Non-pigmented ciliary epithelial cell (primary cell): ENCODE data around the gene ALLC.
"Not testable (repeated sequence)": the region's sequence is repeated elsewhere in the genome, so short reads cannot be mapped to it uniquely, and the experiment has no call there.

Experiments
- DNase-seq: peaks from one replicate; pipeline ENCODE4 v3.0.0-alpha.2; 2010; ENCODE audit warnings: low read depth

Gene ALLC

DNA sequence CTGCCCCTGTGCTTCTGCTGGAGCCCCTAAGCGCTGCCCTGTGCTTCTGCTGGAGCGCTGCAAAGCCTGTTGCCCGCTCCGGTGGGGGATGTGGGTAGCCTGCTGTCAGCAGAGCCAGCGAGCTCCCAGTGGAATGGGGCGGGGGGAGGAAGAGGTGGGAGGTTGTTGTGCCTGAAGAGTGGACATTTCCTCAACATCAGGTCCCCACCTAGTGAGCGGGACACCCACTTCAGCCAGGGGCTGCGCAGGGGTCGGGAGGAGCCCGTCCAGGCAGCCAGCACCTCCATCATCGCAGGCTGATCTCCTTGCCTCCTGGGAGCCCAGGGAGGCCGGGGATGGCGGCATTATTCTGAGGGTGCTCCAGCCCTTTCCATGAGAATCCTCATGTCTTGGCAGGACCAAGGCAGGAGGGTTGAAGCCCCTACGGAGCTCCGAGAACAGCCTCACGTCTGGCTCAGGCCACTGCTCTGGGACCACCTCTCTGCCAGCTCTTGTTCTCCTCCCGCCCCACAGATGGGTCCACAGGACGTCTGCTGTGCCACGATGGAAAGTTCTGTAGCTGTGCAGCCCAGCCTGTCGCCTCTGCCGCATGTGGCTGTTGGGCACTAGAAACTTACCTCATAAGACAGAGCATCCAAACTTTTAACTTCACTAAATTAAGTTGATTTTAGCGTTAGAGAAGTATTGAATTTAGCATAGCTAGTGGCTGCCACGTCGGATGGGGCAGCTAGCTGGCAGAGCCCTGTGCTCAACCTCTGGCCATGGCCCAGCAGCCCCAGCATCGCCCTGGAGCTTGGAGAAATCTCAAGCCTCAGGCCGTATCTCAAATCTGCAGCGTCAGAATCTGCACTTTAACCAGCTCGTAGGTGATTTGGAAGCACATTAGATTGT is 1.9 kb upstream of the ALLC start:
- no peak for DNase-seq

DNA sequence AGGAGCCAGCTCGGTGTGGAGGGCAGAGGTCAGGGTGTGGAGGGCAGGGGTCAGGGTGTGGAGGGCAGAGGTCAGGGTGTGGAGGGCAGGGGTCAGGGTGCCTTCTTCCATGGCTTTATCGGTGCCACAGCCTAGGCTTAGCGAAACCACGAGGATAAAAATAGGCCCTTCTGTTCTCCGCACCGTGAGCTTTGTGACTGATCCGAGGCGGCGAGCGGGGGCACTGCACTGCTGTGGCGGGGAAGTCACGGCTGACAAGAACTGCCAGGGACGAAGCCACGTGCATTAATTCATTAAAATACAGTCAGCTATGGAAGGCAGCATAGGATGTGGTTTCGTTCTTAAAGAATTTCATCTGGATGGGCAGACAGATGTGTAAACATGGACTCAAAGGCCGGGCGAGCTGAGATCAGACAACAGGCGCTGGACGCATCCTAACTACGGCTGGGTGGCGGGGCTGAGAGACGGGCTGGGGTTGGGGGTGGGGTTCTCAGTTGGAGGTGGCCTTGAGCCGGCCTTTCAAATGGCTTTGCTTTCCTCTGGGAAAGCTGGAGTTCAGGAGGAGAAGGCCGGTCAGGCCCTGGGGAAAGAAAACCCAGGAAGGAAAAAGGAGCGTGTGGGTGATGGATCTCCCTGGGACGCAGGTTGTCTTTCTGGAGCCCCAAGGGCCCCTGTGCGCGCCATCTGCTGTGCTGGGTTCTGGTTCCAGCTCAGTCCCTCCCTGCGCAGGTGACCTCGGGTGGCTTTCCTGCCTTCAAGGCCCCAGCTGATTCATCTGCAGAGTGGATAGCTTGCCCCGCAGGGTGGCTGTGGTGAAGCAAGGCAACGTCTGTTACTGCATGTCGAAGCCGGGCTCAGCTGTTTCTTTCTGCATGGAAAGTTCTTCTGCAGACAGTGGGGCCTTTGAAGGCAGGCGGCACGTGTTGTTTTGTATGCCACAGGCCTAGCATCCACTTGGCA is 958 bp upstream of the ALLC start:
- no peak for DNase-seq

DNA sequence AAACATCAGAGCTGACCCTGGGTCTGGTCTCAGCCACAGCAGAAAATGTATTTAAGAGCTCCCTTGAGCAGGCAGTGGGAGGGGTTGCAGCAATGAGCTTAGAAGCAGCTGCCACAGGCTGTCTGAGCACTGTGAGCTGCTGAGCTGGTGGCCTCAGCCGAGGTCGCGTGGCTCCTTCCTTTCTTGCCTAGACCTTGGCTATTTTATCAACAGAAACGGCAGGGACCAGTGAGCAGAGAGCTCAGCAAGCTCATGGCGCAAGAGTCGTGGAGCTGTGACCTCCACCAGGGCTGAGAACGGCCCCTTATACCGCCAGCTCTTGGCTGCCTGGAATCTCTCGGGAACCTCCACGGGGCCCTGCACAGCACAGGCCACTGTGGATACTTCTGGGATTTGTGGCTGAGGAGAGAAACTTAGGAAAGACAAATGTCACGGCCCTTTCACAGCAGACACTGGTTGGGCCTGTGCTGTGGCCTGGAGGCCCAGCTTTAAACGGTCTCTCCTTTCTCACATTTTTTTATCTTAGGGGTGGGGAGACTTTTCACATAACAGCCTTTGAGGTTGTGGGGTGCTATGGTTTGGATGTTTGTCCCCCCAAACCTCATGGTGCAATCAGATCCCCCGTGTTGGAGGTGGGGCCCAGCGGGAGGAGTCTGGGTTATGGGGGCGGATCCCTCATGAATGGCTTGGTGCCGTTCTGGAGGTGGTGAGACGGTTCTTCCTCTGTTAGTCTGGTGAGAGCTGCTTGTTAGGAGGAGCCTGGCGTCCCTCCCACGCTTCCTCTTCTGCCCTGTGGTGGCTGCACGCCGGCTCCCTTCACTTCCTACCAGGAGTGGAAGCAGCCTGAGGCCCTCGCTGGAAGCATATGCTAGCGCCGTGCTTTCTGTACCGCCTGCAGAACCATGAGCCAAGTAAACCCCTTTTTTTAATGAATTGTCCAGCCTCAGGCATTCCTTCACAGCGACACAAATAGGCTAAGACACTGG is 1.7 kb downstream of the ALLC start:
- no peak for DNase-seq

DNA sequence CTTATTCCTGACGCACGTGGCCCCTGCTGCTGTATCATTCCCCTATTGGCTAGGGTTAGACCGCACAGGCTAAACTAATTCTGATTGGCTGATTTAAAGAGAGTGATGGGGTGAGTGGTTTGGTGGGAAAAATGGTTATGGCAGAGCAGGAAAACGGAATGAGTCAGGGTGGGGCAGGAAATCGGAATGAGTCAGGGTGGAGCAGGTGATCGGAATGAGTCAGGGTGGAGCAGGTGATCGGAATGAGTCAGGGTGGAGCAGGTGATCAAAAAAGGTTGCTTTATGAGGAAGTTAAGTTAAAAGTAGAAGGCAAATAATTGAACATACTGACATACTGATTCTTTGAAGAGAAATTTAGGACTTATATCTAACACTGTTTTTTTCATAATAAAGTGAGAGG is 2.6 kb downstream of the ALLC start:
- not testable (repeated sequence) for DNase-seq

DNA sequence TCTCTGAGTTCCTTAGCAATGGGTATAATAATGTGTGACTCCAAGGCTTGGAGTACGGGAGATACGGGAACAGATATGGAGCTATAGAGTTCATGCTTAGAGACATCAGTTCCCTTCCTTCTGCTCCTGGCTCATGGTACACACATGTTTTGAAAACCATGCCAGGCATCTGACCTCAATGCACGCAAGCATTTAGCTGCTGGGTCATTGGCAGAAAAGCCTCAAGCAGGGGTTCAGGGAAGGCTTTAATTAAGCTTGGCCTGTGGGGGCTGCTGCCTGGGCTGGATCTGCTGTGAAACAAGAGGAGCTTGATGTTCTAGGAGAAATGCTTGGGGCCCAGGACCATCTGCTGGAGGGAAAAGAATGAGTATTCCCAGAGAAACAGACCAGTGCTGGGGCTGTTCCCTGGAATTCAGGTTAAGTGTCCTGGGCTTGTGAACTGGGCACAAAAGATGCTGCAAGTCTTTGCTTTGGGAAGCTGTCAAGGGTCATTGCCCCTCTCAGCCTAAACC is 3.2 kb downstream of the ALLC start:
- no peak for DNase-seq

DNA sequence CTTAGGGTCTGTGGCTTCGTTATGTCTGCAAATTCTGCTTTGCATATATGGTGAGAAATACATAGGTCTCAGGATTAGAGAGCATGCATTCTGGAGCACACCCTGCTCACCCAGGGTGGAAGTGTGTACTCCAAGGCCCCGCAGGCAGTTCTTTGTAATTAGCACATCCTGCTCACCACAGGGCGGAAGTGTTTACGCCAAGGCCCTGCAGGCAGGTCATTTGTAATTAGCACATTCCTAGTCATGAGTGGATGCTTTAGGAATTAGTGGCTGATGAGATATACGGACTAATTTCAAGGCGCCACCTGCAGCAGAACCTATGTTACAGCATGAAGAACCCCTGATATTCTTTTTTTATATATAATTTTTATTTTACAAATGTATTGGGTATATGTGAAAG is 4.2 kb downstream of the ALLC start:
- DNase-seq = no peak

DNA sequence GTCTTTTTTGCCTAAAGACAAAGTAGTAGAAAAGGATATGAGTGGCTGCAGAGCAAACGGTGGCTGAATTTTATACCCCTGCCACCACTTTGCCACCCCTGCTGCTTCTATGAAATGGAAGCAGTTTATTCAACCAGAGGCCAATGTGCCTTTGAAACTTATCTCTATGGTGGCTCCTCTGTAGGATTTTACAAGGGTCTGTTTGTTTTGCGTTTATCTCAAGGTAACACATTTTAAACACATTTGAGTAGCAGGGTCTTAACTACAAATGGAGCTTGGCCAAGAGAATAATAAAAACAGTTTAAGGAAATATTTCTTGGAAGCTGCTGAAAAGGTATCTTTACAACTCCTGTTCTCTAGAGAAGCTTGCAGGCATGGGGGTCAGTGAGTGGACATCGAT is 6.1 kb downstream of the ALLC start:
- DNase-seq = no peak

DNA sequence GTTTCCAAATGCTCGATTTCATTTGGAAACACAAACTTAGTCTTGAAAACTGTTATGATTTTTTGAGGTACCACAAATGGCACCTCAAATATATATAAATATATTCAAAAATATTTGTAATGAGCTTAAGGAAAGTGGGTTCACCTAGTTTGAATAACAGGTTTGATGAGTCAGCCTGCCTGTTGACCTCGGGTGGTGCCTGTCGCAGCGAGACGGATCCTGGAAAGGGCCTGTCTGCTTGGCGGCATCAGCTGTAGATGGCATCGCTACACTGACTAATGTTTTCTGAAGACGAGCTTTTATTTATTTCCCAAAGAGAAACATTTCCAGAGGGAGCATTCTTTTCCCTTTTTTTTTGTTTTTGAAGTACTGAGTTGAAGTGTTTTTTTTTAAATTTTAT is 6.9 kb downstream of the ALLC start:
- no peak for DNase-seq

DNA sequence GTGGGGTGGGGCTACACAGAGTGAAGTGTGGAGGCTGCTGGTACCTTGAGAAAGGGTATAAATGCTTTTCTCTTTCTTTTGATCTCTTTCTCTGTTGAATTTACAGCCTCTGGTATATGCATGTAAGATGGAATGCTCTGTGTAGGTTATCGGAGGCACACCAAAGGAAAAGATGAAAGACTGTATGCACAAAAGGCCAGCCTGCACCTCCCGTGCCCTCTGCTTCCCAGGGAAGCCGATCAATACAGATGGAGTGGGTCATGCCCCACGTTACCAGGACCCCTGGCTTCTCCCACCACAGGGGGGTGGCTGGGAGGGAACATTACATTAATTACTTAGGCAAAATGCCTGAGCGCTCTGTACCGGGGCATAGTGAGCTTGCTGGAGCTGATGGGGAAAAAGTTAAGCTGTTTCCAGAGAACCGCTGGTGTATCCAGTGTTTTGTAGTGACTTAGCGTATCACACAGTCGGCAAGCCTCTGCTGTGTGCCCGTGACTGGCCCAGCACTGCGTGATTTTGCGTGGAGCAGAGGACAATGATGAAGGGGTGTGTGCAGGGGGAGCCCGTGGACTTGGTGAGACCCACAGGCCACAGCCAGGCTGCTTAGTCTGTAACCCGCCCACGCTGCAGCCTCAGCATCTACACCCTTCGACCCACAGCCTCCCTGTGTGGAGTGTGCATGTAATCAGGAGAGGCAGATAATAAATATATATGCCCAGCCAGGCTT is 8.0 kb downstream of the ALLC start:
- no peak for DNase-seq

DNA sequence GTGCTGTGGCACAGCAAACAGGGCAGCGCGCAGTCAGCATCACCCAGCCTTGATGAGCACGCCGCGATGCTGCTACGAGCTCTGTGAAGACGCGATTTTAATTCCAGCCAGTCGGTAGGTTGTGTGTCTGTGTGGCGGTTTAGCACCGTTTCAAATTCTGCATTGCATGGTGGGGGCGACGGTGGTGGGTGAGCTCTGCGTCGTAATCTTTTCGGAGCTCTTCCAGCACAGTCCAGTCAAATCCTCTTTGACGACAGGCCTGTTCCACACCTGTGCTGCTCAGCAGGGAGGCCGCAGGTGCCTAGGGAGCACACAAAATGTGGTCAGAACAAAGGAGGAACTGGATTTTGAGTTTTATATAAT is 8.6 kb downstream of the ALLC start:
- DNase-seq = no peak

DNA sequence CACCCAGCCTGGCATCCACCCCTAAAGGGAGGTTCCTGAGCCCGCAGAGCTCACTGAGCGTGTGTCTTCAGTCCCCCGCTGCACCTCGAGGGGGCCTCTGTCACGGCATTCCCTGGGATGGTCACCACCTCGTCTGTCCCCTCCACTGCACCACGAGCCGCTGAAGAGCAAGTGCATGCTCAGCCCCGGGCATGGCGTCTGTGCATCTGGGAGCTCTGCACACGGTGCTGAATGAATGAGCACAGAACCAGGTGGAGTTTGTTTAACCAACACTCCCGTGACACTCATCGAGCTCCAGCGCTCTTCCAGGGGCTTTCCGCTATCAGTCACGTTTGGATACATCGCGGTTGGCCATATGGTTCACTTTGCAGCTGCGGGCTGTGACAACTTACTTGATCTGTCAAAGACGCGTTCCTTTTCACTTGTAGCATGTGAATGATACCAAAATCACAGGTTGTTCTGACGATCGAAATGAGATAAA is 9.2 kb downstream of the ALLC start:
- DNase-seq = no peak

DNA sequence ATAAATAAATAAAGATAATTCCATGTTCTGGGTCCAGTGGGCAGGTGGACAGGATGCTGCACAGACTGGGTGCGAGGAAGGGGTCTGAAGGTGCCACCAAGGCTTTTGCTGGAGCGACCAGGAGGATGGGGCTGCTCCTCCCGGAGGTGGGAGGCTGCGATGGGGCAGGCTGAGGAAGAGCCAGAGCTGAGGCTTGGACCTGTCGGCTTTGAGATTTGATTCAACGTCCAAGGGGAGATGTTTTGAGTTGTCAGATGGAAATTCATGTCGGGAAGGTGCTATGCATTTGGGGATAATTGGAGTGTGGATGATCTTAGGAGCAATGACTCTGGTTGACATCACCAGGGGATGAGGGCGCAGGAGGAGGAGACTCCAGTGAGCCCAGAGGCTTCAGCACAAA is 11.7 kb downstream of the ALLC start:
- DNase-seq = no peak

DNA sequence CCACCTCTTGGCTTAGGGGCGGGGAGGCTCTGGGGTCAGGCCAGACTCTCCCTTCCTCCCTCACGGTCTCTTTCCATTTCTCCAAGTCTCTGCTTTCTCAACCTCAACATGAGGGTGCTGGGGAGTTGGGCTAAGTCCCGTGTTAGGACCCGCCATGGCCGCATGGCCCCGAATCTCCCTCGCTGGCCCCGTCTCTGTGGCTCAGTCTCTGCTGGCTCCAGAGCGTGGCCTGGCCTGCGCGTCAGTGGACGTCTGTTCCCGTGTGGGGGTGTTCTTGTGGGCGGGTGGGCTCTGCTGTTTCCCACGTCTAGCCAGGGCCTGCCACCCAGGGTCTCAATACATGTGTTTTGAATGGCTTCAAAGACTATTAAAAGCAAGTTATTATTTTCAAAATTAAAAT is 12.4 kb downstream of the ALLC start:
- DNase-seq = no peak

DNA sequence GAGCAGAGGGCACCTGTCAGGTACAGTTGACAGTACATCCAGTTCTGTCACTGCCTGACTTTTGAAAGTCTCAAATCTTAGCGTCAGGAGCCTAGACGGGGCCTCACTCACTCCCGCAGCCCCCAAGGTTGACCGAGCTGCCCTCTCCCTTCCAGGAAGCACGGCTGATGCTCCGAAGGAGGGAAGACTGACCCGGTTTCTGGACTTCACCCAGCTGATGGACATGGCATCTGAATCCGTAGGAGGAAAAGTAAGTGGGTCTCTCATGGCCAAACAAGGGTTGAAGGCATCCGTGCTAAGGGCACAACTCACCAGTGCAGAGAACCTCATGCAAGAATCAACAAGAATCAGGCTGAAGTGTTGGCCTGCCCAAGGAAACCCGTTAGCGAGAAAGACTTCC is 12.9 kb downstream of the ALLC start:
- no peak for DNase-seq

DNA sequence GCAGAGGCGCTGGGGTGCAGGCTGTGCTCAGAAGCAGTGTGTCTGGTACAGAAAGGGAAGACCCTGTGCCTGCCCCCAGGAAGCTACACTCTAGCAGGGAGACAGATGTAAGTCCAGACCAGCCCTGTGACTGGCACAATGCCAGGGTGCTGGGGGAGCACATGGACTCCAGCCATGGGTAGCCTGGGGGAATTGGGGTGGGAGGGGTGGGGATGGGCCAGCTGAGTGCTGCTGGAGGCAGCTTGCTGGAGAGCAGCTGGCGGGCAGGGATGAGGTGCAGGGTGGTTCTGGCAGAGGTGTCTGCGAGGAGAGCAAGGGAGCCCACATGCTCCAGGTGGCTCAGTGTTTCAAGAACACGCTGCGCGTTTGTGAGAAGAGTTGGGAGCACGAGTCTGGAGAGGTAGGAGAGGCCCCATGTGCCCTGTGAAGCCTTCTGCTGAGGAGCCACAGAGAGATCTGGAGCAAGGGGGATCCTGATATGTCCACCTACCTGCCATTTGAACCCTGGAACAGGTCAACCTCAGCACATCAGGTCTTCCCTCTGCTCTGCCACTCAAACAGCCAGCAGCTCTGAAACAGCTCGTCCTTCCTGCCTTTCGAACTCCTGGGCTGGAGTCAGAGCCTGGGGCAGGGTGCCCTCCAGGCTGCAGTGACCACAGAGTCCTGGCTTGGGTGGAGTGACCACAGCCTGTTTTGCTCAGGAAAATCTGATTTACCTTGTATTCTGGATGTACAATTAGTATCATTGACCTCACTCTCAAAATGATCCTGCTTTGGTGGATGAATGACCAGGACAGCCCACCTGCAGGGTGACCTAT is 15.1 kb downstream of the ALLC start:
- no peak for DNase-seq

DNA sequence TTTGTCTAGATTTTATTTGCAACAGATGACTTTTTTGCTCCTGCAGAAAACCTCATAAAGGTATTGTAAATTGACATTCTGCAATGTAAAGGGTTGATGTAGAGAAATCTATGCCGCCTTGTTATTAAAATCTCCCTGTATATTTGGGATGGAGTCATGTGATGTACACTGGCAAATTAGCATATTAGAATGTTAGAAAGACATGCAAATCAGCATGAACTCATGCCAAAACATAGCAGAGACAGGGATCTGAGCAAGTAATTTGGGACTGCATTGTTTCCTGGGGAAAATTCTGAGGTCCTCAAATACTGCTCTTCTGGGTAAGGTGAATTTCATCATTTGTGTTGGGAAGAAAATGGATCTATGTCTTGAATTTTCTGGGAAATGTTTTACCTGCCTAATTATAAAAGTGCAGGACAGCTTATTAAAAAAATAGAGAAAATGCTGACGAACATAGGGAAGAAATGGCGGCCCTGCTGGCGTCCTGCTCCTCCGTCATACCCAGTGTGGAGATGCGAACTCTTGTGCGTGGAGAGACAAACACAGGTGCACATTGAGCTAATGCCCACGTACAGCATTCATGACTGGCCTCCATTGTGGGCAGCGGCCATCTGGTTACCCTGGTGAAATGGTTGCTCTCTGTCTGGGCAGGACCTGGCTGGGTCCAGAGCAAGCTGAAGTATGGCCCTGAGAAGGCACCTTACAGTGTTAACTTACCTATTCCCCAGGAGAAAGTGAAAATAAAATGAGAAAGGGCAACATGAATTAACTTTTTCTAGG is 16.3 kb downstream of the ALLC start:
- DNase-seq = no peak

DNA sequence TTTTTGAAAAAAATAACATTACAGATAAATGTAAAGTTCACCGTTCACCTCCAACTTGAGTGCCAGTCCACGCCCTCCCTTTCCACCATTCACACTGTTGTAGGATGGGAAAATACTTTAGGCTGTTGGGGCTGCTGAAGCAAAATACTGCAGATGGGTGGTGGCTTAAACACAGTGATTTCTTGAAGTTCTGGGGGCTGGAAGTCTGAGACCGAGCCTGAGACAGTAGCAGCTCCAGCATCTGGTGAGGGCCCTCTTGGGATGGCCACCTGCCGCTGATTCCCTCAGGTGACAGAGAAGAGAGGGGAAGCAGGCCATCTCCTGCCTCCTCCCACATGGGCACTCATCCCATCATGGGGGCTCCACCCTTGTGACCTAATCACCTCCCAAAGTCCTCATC is 17.7 kb downstream of the ALLC start:
- no peak for DNase-seq

DNA sequence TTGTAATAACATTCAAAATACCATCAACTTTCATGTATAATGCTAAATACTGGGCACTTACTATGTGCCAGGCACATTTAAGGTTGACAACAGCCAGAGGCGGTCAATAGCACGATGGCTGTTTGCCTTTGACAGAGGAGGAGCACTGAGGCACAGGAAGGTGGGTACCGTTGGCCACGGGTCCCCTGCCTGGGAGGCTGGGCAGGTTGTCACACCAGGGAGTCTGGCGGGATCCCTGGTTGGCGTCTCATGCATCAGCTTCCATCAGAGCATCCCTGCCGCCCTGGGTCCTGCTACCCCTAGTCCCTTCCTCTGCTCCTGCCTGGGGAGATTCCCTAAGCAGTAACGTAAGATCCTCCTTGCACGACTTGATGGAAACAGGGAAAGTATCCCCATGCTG is 19.4 kb downstream of the ALLC start:
- DNase-seq = no peak

DNA sequence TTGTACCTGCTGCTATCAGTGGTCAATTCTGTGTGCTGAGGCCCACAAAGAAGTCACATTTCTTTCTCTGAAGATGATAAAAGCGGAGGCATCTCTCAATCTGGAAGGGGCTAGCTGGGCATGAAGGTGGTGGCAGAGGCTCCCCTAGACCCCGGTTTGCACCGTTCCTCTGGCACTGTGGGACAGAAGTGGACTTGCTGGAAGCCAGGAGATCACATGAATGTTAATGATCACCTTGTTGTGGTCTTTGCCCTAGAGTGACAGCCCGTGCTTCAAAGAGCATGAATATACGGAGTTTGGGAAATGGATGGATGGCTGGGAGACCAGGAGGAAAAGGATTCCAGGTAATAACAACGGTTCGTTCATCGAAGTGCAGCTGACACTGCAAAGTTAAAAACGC is 20.2 kb downstream of the ALLC start:
- no peak for DNase-seq
